Loucy (cell line): ENCODE data around the gene PHC1.

Source experiments
- EZH2phosphoT487 ChIP-seq: fragments of 200-600 bp; IDR thresholded peaks from 2 replicates; pipeline ENCODE4 v1.6.1; 2018; ENCODE audit warnings: antibody characterized with exemption, mild to moderate bottlenecking, moderate library complexity, borderline replicate concordance
- TF ChIP-seq, protein P1 (sequence below): fragments of 200-600 bp; sonication (generic); conservative IDR thresholded peaks from 2 replicates; pipeline ENCODE4 v1.5.1; 2014; ENCODE audit warnings: mild to moderate bottlenecking, antibody characterized with exemption, low read length

DNA sequence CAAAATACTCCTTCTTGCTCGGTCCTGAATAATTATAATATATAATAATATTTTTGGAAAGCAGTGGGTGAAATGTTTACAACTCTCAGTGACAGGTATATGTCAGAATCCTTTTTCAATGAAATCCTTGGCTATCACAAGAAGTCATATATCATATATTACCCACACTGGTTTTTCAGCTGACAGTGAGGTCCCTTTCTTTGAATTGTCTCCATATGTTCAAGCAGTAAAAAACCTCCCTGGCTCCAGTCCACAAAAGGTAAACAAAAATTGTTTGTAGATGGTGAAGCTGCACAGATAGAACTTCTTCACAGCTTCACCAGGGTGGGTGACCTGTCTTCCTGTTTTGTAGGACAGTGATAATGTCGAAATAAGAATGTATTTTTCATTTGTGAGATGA is 47.9 kb upstream of the PHC1 start:
- TF ChIP-seq, protein P1, sequence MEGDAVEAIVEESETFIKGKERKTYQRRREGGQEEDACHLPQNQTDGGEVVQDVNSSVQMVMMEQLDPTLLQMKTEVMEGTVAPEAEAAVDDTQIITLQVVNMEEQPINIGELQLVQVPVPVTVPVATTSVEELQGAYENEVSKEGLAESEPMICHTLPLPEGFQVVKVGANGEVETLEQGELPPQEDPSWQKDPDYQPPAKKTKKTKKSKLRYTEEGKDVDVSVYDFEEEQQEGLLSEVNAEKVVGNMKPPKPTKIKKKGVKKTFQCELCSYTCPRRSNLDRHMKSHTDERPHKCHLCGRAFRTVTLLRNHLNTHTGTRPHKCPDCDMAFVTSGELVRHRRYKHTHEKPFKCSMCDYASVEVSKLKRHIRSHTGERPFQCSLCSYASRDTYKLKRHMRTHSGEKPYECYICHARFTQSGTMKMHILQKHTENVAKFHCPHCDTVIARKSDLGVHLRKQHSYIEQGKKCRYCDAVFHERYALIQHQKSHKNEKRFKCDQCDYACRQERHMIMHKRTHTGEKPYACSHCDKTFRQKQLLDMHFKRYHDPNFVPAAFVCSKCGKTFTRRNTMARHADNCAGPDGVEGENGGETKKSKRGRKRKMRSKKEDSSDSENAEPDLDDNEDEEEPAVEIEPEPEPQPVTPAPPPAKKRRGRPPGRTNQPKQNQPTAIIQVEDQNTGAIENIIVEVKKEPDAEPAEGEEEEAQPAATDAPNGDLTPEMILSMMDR: no peak
- TF ChIP-seq EZH2phosphoT487: no peak
